Stimulated activated CD4-positive, alpha-beta T cell treated with anti-CD3 and anti-CD28 coated beads, Interleukin-15, amount 100 ng/mL, for 1 hour (primary cell): Measurements from ENCODE around the gene STEAP2.
"Not testable (repeated sequence)": the region's sequence is repeated elsewhere in the genome, so short reads cannot be mapped to it uniquely, and the experiment has no call there.

Experiments
- DNase-seq, 2 donors: peaks; one replicate each; pipeline ENCODE4 v3.0.0-alpha.2; 2020; ENCODE audit warnings: low read depth in 1 of 2, low spot score in 1 of 2

STEAP2 gene

DNA sequence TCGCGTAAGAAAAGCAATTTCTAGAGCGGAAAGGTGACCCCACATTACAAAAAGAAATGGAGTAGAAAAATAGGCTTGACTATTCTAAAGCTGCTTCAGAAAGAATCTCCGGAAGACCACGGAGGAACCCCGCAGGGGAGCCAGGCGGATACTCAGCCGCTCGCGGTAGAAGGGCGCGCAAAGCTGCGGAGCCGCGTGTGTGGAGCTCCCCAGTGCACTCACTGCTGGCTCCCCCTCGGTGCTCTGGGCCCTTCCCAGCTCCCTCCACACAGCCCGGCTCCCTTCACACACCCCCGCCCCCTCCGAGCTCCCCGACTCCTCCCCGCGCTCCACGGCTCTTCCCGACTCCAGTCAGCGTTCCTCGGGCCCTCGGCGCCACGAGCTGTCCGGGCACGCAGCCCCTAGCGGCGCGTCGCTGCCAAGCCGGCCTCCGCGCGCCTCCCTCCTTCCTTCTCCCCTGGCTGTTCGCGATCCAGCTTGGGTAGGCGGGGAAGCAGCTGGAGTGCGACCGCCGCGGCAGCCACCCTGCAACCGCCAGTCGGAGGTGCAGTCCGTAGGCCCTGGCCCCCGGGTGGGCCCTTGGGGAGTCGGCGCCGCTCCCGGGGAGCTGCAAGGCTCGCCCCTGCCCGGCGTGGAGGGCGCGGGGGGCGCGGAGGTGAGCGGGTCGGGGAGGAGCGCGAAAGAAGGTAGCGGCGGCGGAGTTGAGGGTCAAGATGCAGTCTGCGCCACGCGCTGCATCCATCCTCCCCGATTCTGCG lies at the start of gene STEAP2:
Gene STEAP2 (plus strand): TSS at position 350 of the 758 bp plus-strand sequence. CDS start 13,343 bp downstream, outside the sequence.
- peak in 1 of 2 donors; percentile 14 for DNase-seq

DNA sequence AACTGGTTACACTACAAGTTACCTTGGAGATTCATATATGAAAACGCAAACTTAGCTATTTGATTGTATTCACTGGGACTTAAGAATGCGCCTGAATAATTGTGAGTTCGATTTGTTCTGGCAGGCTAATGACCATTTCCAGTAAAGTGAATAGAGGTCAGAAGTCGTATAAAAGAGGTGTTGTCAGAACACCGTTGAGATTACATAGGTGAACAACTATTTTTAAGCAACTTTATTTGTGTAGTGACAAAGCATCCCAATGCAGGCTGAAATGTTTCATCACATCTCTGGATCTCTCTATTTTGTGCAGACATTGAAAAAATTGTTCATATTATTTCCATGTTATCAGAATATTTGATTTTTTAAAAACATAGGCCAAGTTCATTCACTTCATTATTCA lies 48.0 kb upstream of the STEAP2 start:
- no peak for DNase-seq

DNA sequence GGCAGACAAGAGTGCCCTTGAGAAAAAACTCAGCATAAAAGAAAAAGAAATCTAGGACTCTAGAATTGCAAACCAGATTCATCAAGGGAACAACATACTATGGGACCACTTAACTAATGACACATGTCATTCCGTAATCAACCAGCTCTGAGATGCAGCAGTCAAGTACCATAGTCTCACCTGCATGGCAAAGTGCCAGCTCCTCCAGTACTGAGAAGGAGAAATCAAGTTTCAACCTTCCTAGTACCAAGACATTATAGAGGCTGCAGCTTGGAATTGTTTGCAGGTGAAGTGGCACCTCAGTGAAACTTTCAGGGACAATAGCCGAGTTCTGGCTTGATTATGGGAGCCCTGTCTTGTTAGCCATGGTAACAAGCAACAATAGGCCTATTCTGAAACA lies 45.8 kb upstream of the STEAP2 start:
- no peak for DNase-seq

DNA sequence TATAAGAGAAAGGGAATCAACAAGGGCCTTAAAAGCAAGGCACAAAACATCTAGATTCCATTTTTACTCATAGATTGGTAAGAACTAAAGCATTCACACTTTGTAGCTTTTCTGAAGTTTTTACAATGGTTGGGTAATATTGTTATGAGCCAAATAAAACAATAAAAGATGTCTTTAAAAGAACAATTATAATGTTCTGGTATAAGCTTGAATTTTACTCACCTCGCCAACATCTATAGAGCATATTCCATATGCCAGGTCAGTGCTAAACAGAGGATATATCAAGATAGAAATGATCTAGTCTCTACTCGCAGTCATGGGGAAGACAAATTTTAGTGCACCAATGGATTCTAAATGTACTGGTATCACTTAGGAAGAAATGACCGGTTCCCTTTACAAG lies 45.4 kb upstream of the STEAP2 start:
- DNase-seq, result no peak

DNA sequence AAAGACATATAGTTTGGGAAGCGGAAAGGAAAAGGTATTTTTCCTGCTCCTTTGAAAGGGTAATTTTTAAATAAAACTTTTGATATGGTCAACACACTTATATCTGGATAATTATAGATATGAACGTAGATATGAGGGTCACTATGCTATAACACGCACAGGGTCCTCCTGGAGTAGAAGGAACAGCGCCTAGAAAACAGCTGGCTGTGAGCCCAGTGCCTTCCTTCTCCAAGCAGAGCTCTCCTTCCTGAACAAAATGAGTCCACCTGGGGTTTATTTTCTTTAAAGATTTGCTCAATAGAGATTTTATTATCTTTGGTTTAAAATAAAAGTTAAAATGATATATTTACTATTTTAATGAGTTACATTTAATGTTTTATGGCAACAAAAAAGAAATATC lies 44.2 kb upstream of the STEAP2 start:
- no peak for DNase-seq

DNA sequence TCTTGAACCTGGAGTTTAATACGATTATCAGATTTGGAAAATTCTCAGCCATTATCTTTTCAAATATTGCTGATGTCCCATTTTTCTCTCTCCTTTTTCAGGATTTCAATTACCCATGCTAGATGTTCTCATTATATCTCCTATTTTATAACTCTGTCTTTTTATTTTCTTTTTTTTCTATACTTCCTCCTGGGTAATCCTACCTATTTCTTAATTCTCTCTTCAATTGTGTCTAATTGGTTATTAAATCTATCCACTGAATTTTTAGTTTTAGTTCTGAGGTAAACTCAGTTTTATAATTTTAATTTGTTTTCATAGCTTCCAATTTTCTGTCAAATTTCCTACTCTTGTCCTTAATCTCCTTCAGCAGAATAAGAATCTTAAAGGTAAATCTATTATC lies 41.6 kb upstream of the STEAP2 start:
- no peak for DNase-seq

DNA sequence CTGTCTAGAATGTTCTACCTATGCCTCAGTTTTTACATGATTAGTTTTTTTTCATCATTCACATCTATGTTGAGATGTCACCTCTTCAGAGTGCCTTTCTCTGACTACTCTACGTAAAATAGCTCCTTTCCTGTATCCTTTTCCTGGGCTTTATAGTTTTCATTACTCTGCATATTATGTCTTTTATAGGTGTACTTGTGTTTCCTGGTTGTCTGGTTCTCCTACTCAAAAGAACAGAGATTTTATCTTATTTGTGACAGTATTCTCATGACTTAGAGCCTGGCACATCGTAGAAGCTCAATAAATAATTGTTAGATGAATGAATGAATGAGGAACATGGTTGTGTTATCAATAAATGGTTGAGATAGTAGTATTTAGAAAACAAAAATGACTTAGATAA lies 39.4 kb upstream of the STEAP2 start:
- DNase-seq, result no peak

DNA sequence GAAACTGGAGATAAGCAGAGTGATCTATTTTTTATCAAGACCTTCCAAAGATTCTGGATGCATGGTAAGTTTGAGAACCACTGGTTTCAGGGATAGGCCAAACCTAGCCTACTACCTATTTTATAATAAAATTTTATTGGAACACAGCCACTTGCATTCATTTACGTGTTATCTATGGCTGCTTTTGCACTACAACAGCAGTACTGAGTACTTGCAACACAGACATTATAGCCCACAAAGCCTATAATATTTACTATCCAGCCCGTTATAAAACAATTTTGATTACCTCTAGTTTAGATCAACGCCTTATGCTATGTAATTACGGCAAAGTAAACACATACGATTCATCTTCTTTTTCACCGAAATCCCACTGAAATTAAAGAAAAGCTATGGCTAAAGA lies 38.9 kb upstream of the STEAP2 start:
- no peak for DNase-seq

DNA sequence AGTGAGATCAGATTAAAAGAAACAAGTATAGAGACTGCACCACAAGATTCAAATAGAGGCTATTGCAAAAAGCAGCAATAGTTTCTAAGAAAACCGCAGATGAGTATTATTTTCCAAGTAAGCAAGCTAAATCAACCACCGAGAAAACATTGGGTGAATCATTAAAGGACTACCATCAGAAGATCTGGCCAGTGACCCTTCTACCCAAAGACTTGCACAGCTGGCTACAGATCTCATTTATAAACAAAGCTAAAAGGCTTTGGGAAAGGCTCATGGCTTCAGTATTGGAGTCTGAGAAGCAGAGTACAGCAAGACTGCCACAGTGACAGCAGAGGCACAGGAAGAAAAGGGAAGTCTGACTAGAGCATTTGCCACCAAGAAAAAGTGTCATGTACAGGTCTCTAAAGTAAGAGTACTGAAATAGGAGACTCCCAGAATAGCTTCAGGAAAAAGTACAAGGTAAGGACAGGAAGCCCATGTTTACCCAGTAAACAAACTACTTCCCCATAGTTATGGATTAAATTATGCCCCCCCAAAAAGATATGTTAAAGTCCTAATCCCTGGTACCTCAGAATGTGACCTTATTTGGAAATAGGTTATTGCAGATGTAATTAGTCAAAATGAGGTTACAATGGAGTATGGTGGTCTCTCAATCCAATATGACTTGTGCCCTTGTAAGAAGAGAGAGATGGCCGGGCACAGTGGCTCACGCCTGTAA lies 38.3 kb upstream of the STEAP2 start:
- DNase-seq, result no peak

DNA sequence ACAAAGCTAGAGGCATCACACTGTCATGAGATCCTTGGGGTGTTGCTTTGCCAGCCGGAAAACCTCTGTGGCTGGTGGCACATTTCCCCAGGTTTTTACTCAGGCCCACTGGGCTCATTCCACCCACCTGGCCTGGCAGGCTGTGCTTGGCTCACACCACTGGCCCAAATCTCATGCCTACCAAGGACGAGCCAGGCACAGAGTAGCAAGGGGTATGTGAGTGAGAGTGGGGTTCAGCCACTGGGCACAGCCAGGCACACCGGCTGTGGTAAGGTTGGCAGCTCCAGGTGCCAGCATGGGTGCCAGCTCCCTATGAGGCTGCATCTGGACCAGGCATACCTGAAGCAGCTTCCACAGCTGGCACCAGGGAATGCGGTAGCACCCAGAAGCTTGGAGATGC lies 35.9 kb upstream of the STEAP2 start:
- DNase-seq, result no peak

DNA sequence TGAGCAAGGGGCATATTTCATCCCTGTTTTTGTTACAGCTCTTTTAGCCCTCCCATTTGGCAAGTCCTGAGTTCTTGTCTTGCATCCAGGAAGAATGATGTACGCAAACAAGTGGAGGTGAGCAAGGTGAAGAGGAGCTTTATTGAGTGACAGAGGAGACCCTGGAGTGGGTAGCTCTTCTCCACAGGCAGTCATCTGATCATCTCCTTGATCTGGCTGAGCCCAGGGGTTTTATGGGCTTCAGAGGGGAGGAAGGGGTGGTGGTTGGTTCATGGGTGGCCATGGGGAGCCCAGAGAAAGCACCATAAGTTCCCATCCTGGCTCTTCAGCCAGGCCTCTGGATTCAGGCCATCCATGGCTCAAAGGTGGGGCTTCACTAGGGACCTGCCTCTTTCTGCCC lies 35.3 kb upstream of the STEAP2 start:
- no peak for DNase-seq

DNA sequence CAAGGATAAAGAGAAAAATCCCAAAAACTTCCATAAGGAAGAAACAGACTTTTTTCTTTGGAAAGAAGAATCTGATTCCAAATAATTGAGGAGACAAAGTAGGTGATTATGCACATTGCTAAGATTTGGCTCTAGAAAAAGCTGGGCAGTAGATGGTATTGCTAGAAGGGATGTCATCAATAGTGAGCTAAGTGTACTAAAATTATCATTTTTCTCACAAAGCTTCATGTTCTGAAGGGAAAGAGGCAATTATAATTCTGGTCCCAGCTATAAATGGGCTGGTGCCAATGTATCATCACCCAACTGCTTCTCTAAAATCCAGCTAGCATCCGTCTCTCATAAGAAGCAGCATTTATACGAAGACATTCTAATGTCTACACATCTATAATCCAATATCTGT lies 33.4 kb upstream of the STEAP2 start:
- no peak for DNase-seq

DNA sequence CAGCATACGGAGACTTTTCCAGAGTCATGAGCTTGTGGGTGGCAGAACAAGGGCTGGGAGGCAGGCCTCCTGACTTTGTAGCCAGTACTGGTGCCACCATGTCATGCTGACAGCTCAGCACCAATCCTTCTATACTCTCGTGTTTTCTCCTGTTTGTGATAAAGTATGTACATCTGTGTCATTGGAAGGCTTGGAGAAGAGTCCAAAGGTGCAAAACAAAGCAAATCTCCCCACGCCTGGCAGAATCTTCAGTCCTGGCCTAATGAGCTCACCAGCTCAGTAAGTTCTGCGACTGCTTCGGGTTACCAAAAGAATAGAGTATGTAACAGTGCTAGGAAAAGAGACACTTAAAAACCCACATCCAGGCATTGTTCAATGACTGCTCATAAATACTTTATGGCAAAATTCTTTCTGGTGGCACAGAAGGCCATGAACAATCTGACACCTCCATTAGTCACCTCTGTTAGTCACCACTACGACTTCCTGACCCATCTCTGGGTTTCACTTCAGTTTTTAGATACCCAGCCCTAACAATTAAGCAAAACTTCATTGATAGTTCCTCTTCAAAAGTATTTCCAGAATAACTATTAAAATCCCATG lies 32.8 kb upstream of the STEAP2 start:
- no peak for DNase-seq

DNA sequence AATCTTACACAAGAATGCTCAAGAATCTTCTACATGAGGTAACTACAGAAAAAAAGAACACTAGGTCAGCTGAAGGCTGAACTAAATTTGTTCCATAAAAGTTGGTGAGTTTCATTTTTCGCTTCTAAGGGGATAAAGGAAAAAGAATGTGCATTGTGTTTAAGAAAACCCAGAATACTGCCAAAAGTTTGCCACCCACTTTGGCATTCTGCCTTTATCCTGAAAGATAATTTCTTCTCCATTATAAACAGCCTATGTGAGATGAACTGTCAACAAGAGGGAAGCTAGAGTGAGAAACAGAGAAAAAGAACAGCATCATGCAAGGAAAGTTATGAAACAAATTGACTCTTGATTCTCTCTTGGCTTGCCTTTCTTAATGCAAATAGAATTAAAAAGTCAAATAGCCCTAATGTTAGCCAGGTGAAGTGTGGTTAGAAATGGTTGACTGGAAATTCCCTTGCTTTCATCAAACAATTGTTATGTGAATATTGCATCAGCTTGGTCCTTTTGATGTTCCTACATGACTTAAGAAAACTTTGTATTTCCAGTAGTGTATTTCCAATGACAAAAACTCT lies 31.4 kb upstream of the STEAP2 start:
- DNase-seq, result no peak

DNA sequence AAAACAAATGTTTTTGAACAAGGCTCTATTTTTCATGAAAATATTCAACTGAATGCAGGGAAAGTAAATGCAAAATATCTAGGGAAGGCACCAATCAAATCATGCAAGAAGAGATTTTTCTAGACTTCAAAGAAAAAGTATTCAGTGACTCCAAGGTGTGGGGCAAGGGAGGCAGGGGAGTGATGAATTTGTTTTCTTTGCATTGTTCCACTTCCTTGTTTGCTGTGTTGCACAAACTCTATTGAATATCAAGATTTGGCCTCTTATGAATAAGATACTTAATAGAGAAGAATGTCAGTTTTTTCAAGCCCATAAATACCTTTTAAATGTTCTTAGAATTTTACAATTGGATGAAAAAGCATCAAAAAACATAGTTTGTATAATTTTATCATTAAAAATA lies 30.9 kb upstream of the STEAP2 start:
- no peak for DNase-seq

DNA sequence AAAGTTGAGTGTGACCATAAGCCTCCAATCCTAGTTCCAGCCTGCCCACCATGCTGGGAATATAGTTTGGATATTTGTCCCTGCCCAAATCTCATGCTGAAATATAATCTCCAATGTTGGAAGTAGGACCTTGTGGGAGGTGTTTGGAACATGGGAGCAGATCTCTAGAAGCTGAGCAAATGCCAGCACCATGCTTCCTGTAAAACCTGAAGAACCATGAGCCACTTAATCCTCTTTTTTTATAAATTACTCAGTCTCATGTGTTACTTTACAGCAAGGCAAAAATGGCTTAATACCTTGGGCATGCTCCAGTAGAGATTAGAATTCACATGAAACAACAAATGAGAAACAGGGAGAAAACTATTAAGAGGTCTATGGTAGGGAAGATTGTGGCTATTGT lies 30.1 kb upstream of the STEAP2 start:
- DNase-seq, result no peak

DNA sequence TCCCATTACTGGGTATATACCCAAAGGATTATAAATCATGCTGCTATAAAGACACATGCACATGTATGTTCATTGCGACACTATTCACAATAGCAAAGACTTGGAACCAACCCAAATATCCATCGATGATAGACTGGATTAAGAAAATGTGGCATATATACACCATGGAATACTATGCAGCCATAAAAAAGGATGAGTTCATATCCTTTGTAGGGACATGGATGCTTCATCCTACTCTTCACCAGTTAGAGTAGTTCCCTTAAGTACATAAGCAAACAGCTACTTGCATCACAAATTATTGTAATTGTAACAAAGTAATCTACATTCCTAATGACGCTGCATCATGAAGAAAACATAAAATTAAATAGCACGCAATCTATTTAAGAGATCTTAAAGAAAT lies 25.2 kb upstream of the STEAP2 start:
- DNase-seq, result not testable (repeated sequence)

DNA sequence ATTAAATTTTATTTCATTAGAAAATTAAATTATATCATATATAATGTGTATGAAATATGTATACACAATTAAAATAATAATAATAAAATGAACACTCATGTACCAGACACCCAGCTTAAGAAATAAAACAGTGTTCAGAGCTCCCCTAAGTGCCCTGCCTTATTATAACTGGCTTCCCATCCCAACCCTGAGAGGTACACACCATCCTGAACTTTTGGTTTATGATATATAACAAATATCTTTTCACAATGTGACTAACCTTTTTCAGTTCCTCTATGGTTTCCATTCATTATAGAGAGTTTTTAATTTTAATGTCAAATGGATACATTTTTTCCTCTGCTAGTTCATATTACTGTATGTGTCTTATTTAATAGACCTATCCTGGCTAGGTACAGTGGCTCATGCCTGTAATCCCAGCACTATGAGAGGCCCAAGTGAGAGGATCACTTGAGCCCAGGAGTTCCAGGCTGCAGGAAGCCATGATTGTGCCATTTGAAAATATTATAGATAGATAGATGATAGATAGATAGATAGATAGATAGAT lies 24.0 kb upstream of the STEAP2 start:
- DNase-seq, result no peak

DNA sequence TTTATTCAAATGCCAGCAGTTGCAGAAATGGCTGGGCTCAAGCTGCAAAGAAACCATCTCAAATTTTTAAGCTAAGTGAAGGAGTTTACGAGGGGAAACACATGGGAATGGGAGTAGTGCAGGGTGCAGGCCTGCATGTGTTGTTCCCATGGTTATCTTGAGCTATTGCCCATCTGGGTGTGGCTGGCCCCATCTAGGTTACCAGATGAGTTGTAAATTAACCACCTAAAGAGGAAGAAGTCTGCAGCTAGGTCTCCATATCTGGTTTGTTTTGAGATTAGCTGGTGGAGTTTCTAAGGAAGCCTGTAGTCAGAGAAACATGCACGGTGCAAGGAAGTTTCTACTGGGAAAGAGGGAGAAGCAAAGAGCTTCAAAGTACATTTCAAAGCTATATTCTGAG lies 23.3 kb upstream of the STEAP2 start:
- DNase-seq, result no peak

DNA sequence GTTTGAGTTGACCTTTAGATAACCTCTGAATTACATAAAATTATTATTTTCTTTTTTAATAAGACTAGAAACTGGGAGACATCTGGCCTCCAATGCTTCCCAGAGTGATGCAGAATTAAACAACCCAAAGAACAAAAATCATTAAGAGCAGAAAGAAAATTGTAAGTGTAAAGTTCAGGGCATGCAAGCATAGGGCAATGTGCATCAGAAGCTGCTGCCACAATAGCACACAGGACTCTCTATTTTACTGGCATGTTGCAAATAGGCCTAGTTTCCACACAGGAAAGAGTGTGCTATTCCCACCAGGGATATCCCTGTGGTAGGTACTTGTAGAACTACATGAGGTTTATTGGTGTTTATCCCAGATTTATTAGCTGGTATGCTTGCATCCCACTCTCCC lies 20.5 kb upstream of the STEAP2 start:
- no peak for DNase-seq

DNA sequence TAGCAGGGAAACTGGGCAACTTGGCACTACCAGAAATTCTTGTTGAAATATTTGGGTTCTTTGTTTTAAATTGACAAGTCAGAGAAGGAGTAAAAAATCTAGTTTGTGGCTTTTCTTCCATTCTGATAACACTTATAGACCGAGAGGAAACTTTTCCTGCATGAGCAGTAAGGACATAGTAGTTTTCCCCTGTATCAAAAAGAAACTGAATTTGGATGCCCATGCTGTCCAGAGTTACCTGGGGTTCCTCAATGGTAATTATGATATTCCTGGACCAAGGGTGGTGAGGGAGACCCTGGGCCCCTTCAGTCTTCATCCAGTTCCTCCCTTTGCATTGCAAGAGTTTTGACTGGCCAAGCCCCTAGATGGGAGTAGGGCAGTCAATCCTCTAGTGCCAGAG lies 19.9 kb upstream of the STEAP2 start:
- DNase-seq, result no peak
